SK-N-SH (cell line): ENCODE data around the gene GSE1. TPM values are rescaled to one million over a fixed set of nuclear protein-coding genes. Genes with fewer than 3 reads are reported as not detected.

ENCODE experiments used
- CTCF ChIA-PET: fragments of 300-600, 350-600 bp; formaldehyde crosslinking; extraction: SDS; loops from one replicate; lab custom pipeline; 2021; lab: Yijun Ruan, JAX
- POLR2A ChIA-PET: fragments of 350-600 bp; sonication (Branson Sonifier 250); formaldehyde crosslinking; extraction: SDS; loops from one replicate; lab custom pipeline; 2020; ENCODE audit warnings: antibody characterized with exemption, inconsistent platforms; lab: Yijun Ruan, JAX
- DNase-seq: peaks from one replicate; pipeline ENCODE4 v3.0.0; 2012
- H2AFZ ChIP-seq: fragments of 200-600 bp; sonication (generic); 2 replicates; pipeline ENCODE4 v1.8.1; 2016; ENCODE audit warnings: antibody characterized with exemption, mild to moderate bottlenecking, low read depth
- H3F3A ChIP-seq: fragments of 200-600 bp; sonication (generic); replicated peaks from 2 replicates; pipeline ENCODE3; 2016; ENCODE audit warnings: antibody characterized with exemption, mild to moderate bottlenecking; ENCODE audit not compliant: insufficient read depth
- H3K27ac ChIP-seq, 2 experiments: fragments of 200-500 bp in 1 of 2; fragments of 200-600 bp in 1 of 2; sonication (Bioruptor generic) in 1 of 2; sonication (generic), shearing (Covaris generic) in 1 of 2; 2 replicates each; pipeline versions ENCODE4 v1.5.1 to v1.6.1; 2014 to 2016; ENCODE audit warnings: low read depth in 2 of 2, inconsistent platforms in 1 of 2, low read length in 1 of 2, mild to moderate bottlenecking in 1 of 2, mixed read lengths in 1 of 2
- H3K27me3 ChIP-seq: fragments of 200-600 bp; sonication (generic), shearing (Covaris generic); 2 replicates; pipeline ENCODE4 v1.6.1; 2016; ENCODE audit warnings: mixed run types; ENCODE audit not compliant: insufficient read depth
- H3K36me3 ChIP-seq, 2 experiments: fragments of 200-500 bp in 1 of 2; fragments of 200-600 bp in 1 of 2; sonication (Bioruptor generic) in 1 of 2; sonication (generic) in 1 of 2; replicated peaks in 1 of 2; 2 replicates each; pipeline versions ENCODE3 to v1.5.1; 2014 to 2016; ENCODE audit warnings: low read length in 1 of 2, mild to moderate bottlenecking in 1 of 2; ENCODE audit not compliant: insufficient read depth in 2 of 2, control insufficient read depth in 1 of 2
- H3K4me1 ChIP-seq, 2 experiments: fragments of 200-500 bp in 1 of 2; fragments of 200-600 bp in 1 of 2; sonication (Bioruptor generic) in 1 of 2; sonication (generic), shearing (Covaris generic) in 1 of 2; 2 replicates each; pipeline versions ENCODE4 v1.5.1 to v1.6.1; 2014 to 2016; ENCODE audit warnings: low read depth in 1 of 2, low read length in 1 of 2, mixed run types in 1 of 2; ENCODE audit not compliant: insufficient read depth in 2 of 2, control insufficient read depth in 1 of 2
- H3K4me2 ChIP-seq: fragments of 200-600 bp; sonication (generic), shearing (Covaris generic); 2 replicates; pipeline ENCODE4 v1.6.1; 2017; ENCODE audit warnings: mixed run types
- H3K4me3 ChIP-seq, 2 experiments: fragments of 200-500 bp in 1 of 2; fragments of 200-600 bp in 1 of 2; sonication (Bioruptor generic) in 1 of 2; sonication (generic), shearing (Covaris generic) in 1 of 2; 2 replicates each; pipeline versions ENCODE4 v1.5.1 to v1.8.1; 2014 to 2016; ENCODE audit warnings: low read depth in 2 of 2, inconsistent platforms in 1 of 2, low read length in 1 of 2, mild to moderate bottlenecking in 1 of 2, mixed read lengths in 1 of 2, moderate library complexity in 1 of 2
- H3K79me2 ChIP-seq: fragments of 200-600 bp; sonication (generic); 2 replicates; pipeline ENCODE4 v1.8.1; 2017; ENCODE audit warnings: mild to moderate bottlenecking; ENCODE audit not compliant: insufficient read depth
- H3K9ac ChIP-seq: fragments of 200-600 bp; sonication (generic); 2 replicates; pipeline ENCODE4 v1.6.1; 2017; ENCODE audit warnings: mixed run types
- H3K9me2 ChIP-seq: fragments of 200-600 bp; sonication (generic); 2 replicates; pipeline ENCODE4 v1.6.1; 2017; ENCODE audit warnings: mixed run types
- H3K9me3 ChIP-seq: fragments of 200-600 bp; sonication (generic); 2 replicates; pipeline ENCODE4 v1.6.1; 2017; ENCODE audit warnings: mixed run types, mild to moderate bottlenecking, moderate library complexity
- H4K20me1 ChIP-seq: fragments of 200-600 bp; sonication (generic); 2 replicates; pipeline ENCODE4 v1.6.1; 2017; ENCODE audit warnings: mild to moderate bottlenecking, mixed run types; ENCODE audit not compliant: insufficient read depth
- ELF1 ChIP-seq: IDR thresholded peaks from 2 replicates; pipeline ENCODE4 v1.4.0; 2012
- EP300 ChIP-seq, 2 experiments: IDR thresholded peaks; 2 replicates each; pipeline versions ENCODE4 v1.4.0 to v1.6.1; 2012; ENCODE audit warnings: borderline replicate concordance in 1 of 2, low read depth in 1 of 2, low read length in 1 of 2
- EZH2phosphoT487 ChIP-seq: fragments of 200-600 bp; sonication (generic); IDR thresholded peaks from 2 replicates; pipeline ENCODE4 v1.6.1; 2017; ENCODE audit warnings: low read depth, mixed run types, mild to moderate bottlenecking, antibody characterized with exemption, moderate library complexity, borderline replicate concordance
- FOSL2 ChIP-seq: IDR thresholded peaks from 2 replicates; pipeline ENCODE4 v1.4.0; 2012; ENCODE audit warnings: low read depth, mild to moderate bottlenecking, moderate library complexity, borderline replicate concordance
- GABPA ChIP-seq: IDR thresholded peaks from 2 replicates; pipeline ENCODE4 v1.4.0; 2012; ENCODE audit warnings: low read depth, mild to moderate bottlenecking
- MEF2A ChIP-seq: IDR thresholded peaks from 2 replicates; pipeline ENCODE4 v1.4.0; 2012; ENCODE audit warnings: low read depth, borderline replicate concordance
- NRF1 ChIP-seq: IDR thresholded peaks from 2 replicates; pipeline ENCODE4 v1.6.1; 2012; ENCODE audit warnings: low read depth, mild to moderate bottlenecking, low read length
- RAD21 ChIP-seq: IDR thresholded peaks from 2 replicates; pipeline ENCODE4 v1.6.1; 2012; ENCODE audit warnings: mild to moderate bottlenecking, low read length
- RCOR1 ChIP-seq: fragments of 150-350 bp; IDR thresholded peaks from 2 replicates; pipeline ENCODE4 v1.6.1; 2017; ENCODE audit warnings: antibody characterized with exemption, low read length
- RFX5 ChIP-seq: IDR thresholded peaks from 2 replicates; pipeline ENCODE4 v1.6.1; 2012; ENCODE audit warnings: mild to moderate bottlenecking, improper control_type of control experiment, low read length
- TAF1 ChIP-seq: IDR thresholded peaks from 2 replicates; pipeline ENCODE4 v1.6.1; 2012; ENCODE audit warnings: low read depth, mild to moderate bottlenecking, low read length, moderate library complexity, borderline replicate concordance
- TCF12 ChIP-seq: IDR thresholded peaks from 2 replicates; pipeline ENCODE4 v1.4.0; 2012
- YY1 ChIP-seq: IDR thresholded peaks from 2 replicates; pipeline ENCODE4 v1.4.0; 2012; ENCODE audit warnings: low read depth, mild to moderate bottlenecking
- WGBS: methylation state at CpG from one replicate; pipeline ENCODE4 v1.1.6; 2017; ENCODE audit warnings: low lambda C conversion rate; 5-methylcytosine and 5-hydroxymethylcytosine counted together
- polyA plus RNA-seq, 3 experiments: library from polyadenylated mRNA; depleted of rRNA; stranded (reverse); fragments of >200 nt; gene quantifications; 2 replicates each; pipeline ENCODE4 v1.2.3, GENCODE V29; 2012
- TF ChIP-seq, protein P1 (sequence below): fragments of 150-350 bp; IDR thresholded peaks from 2 replicates; pipeline ENCODE4 v1.6.1; 2016; ENCODE audit warnings: mild to moderate bottlenecking, low read depth, low read length
- TF ChIP-seq, protein P2 (sequence below): IDR thresholded peaks from 2 replicates; pipeline ENCODE4 v1.4.0; 2012; ENCODE audit warnings: low read depth
- TF ChIP-seq, protein P3 (sequence below): IDR thresholded peaks from 2 replicates; pipeline ENCODE4 v1.6.1; 2012; ENCODE audit warnings: mild to moderate bottlenecking, low read depth, low read length, moderate library complexity
- TF ChIP-seq, protein P4 (sequence below): fragments of 200-600 bp; sonication (generic); IDR thresholded peaks from 2 replicates; pipeline ENCODE4 v1.6.1; 2017; ENCODE audit warnings: antibody characterized with exemption, mild to moderate bottlenecking, moderate library complexity

Gene GSE1
- polyA plus RNA-seq, 1 of the 3 experiments (the other 2 are of a cell fraction) = 26.5 TPM

DNA sequence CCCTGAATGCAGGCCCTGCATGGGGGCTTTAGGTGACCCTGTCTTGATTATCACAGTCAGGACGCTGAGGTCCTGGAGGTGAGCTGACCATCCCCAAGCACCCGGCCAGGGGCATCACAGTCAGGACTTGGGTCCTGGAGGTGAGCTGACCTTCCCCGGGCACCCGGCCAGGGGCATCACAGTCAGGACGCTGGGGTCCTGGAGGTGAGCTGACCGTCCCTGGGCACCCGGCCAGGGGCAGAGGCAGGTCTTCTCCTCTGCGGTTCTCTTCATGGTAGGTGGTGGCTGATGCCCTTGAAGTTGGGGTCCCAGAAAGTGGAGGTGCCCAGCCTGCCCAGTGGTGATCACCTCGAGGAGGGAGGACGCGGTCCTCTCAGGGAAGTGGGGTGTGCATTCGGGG, 36.2 kb upstream of the GSE1 start:
- Histone ChIP-seq H3K27me3 (no peaks in the 10 kb centered on the region), H4K20me1 (peaks cover 98% of the 10 kb centered on the region), H3K4me2 (no peak overlapping the region), H3K79me2 (peaks cover 63% of the 10 kb centered on the region), H3K9me2 (no peaks in the 10 kb centered on the region), H3K36me3 (no peaks in the 10 kb centered on the region), H3K9me3 (no peaks in the 10 kb centered on the region), H3K27ac (peak overlapping the region in 1 of 2 experiments; percentile 88; a peak in 2 of 4 replicates), H3K9ac (no peak overlapping the region), H3K4me3 (no peak overlapping the region), H3F3A (peaks cover 14% of the 10 kb centered on the region), H2AFZ (no peak overlapping the region), H3K4me1 (peaks cover 31 to 86% of the 10 kb centered on the region in 2 experiments)
- POLR2A ChIA-PET = interaction anchor here (1.3 to 1.5 kb wide), 2 partner anchors 10 to 29 kb away, joined by 3 to 4 read pairs; no protein-coding TSS in a partner anchor
- CTCF ChIA-PET = interaction anchor here (0.5 to 5.0 kb wide), 7 partner anchors 9 to 462 kb away, joined by 3 to 40 read pairs (median 3); no protein-coding TSS in a partner anchor
- 82% methylated on average over 7 of the region's 12 CpGs for WGBS
- DNase-seq = no peak
- TF ChIP-seq, protein P1, sequence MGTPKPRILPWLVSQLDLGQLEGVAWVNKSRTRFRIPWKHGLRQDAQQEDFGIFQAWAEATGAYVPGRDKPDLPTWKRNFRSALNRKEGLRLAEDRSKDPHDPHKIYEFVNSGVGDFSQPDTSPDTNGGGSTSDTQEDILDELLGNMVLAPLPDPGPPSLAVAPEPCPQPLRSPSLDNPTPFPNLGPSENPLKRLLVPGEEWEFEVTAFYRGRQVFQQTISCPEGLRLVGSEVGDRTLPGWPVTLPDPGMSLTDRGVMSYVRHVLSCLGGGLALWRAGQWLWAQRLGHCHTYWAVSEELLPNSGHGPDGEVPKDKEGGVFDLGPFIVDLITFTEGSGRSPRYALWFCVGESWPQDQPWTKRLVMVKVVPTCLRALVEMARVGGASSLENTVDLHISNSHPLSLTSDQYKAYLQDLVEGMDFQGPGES = no peak
- TF ChIP-seq FOSL2 (no peak), TCF12 (no peak), ELF1 (no peak), RAD21 (no peak), MEF2A (no peak), YY1 (no peak), EZH2phosphoT487 (no peak), EP300 (IDR thresholded peaks at IDR 0.05; ENCODE audit: borderline replicate concordance in 1 of 2, low read depth in 1 of 2, low read length in 1 of 2) (no peak), RFX5 (no peak), GABPA (no peak), NRF1 (no peak), RCOR1 (no peak), TAF1 (no peak)
- TF ChIP-seq, protein P2, sequence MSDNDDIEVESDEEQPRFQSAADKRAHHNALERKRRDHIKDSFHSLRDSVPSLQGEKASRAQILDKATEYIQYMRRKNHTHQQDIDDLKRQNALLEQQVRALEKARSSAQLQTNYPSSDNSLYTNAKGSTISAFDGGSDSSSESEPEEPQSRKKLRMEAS = no peak
- TF ChIP-seq, protein P3, sequence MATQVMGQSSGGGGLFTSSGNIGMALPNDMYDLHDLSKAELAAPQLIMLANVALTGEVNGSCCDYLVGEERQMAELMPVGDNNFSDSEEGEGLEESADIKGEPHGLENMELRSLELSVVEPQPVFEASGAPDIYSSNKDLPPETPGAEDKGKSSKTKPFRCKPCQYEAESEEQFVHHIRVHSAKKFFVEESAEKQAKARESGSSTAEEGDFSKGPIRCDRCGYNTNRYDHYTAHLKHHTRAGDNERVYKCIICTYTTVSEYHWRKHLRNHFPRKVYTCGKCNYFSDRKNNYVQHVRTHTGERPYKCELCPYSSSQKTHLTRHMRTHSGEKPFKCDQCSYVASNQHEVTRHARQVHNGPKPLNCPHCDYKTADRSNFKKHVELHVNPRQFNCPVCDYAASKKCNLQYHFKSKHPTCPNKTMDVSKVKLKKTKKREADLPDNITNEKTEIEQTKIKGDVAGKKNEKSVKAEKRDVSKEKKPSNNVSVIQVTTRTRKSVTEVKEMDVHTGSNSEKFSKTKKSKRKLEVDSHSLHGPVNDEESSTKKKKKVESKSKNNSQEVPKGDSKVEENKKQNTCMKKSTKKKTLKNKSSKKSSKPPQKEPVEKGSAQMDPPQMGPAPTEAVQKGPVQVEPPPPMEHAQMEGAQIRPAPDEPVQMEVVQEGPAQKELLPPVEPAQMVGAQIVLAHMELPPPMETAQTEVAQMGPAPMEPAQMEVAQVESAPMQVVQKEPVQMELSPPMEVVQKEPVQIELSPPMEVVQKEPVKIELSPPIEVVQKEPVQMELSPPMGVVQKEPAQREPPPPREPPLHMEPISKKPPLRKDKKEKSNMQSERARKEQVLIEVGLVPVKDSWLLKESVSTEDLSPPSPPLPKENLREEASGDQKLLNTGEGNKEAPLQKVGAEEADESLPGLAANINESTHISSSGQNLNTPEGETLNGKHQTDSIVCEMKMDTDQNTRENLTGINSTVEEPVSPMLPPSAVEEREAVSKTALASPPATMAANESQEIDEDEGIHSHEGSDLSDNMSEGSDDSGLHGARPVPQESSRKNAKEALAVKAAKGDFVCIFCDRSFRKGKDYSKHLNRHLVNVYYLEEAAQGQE = no peak
- TF ChIP-seq, protein P4, sequence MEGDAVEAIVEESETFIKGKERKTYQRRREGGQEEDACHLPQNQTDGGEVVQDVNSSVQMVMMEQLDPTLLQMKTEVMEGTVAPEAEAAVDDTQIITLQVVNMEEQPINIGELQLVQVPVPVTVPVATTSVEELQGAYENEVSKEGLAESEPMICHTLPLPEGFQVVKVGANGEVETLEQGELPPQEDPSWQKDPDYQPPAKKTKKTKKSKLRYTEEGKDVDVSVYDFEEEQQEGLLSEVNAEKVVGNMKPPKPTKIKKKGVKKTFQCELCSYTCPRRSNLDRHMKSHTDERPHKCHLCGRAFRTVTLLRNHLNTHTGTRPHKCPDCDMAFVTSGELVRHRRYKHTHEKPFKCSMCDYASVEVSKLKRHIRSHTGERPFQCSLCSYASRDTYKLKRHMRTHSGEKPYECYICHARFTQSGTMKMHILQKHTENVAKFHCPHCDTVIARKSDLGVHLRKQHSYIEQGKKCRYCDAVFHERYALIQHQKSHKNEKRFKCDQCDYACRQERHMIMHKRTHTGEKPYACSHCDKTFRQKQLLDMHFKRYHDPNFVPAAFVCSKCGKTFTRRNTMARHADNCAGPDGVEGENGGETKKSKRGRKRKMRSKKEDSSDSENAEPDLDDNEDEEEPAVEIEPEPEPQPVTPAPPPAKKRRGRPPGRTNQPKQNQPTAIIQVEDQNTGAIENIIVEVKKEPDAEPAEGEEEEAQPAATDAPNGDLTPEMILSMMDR = no peak
